Measurements from ENCODE around the gene SPTSSA. TPM values are rescaled to one million over a fixed set of nuclear protein-coding genes. Genes with fewer than 3 reads are reported as not detected.
"Not testable (repeated sequence)": the region's sequence is repeated elsewhere in the genome, so short reads cannot be mapped to it uniquely, and the experiment has no call there.

The SPTSSA gene
- total RNA-seq, 1 experiment from 2014 or later = 30.0 TPM

- no TSS peak for BruUV-seq (replicated peaks)
- H3K27ac Mint-ChIP-seq (ENCODE audit: unreplicated experiment) = no peak overlapping the region
- no peaks in the 10 kb centered on the region for H3K9me3 Mint-ChIP-seq (ENCODE audit: unreplicated experiment)
- no peaks in the 10 kb centered on the region for H3K36me3 ChIP-seq (ENCODE audit: control insufficient read depth, insufficient read depth, low read length)
- H3K36me3 Mint-ChIP-seq (ENCODE audit: insufficient read depth, unreplicated experiment) = no peaks in the 10 kb centered on the region
- no peak overlapping the region for H3K4me3 Mint-ChIP-seq (ENCODE audit: unreplicated experiment)
- intact Hi-C loops (cut with micrococcal nuclease; ENCODE audit: unreplicated experiment) = no loop called here
- no peaks in the 10 kb centered on the region for H3K4me1 Mint-ChIP-seq (ENCODE audit: low read depth, unreplicated experiment)
- TF ChIP-seq CTCF (IDR thresholded peaks at IDR 0.05; ENCODE audit: insufficient read depth in 1 of 2, low read depth in 1 of 2, low read length in 1 of 2, severe bottlenecking in 1 of 2, unreplicated experiment in 1 of 2) = no peak
- H3K4me3 ChIP-seq (ENCODE audit: low read depth, low read length) = no peak overlapping the region
- no peaks in the 10 kb centered on the region for H3K9me3 ChIP-seq
- no peaks in the 10 kb centered on the region for H3K27me3 Mint-ChIP-seq (ENCODE audit: insufficient read depth, unreplicated experiment)
- no peaks in the 10 kb centered on the region for H3K4me1 ChIP-seq
- DNase-seq = no peak
- no peaks in the 10 kb centered on the region for H3K27me3 ChIP-seq (replicated peaks; ENCODE audit: control insufficient read depth, insufficient read depth, low read length)
- CTCF ChIA-PET = no interaction called here
- POLR2A ChIA-PET = no interaction called here
These were observed 17.7 kb upstream of the SPTSSA start for GRCh38 chr14:34479694-34480093.

- Mint-ChIP-seq H3K27me3 (ENCODE audit: insufficient read depth, unreplicated experiment) (no peaks in the 10 kb centered on the region), H3K36me3 (ENCODE audit: insufficient read depth, unreplicated experiment) (no peaks in the 10 kb centered on the region), H3K4me3 (ENCODE audit: unreplicated experiment) (no peak overlapping the region), H3K9me3 (ENCODE audit: unreplicated experiment) (no peaks in the 10 kb centered on the region), H3K4me1 (ENCODE audit: low read depth, unreplicated experiment) (no peaks in the 10 kb centered on the region), H3K27ac (ENCODE audit: unreplicated experiment) (no peak overlapping the region)
- ChIA-PET POLR2A (no interaction called here), CTCF (no interaction called here)
- Histone ChIP-seq H3K4me3 (ENCODE audit: low read depth, low read length) (no peak overlapping the region), H3K36me3 (ENCODE audit: control insufficient read depth, insufficient read depth, low read length) (no peaks in the 10 kb centered on the region), H3K4me1 (no peaks in the 10 kb centered on the region), H3K27me3 (replicated peaks; ENCODE audit: control insufficient read depth, insufficient read depth, low read length) (no peaks in the 10 kb centered on the region), H3K9me3 (no peaks in the 10 kb centered on the region)
- intact Hi-C loops (cut with micrococcal nuclease; ENCODE audit: unreplicated experiment) = no loop called here
- TF ChIP-seq CTCF (IDR thresholded peaks at IDR 0.05; ENCODE audit: insufficient read depth in 1 of 2, low read depth in 1 of 2, low read length in 1 of 2, severe bottlenecking in 1 of 2, unreplicated experiment in 1 of 2) = no peak
- BruUV-seq (replicated peaks) = no TSS peak
- no peak for DNase-seq
These were observed 16.2 kb upstream of the SPTSSA start for GRCh38 chr14:34478261-34478660.

- H3K4me3 Mint-ChIP-seq (ENCODE audit: unreplicated experiment); BruUV-seq (replicated peaks); H3K36me3 Mint-ChIP-seq (ENCODE audit: insufficient read depth, unreplicated experiment); H3K27me3 Mint-ChIP-seq (ENCODE audit: insufficient read depth, unreplicated experiment); H3K9me3 ChIP-seq; H3K27ac Mint-ChIP-seq (ENCODE audit: unreplicated experiment); H3K9me3 Mint-ChIP-seq (ENCODE audit: unreplicated experiment); H3K27me3 ChIP-seq (replicated peaks; ENCODE audit: control insufficient read depth, insufficient read depth, low read length); H3K4me1 Mint-ChIP-seq (ENCODE audit: low read depth, unreplicated experiment); H3K4me1 ChIP-seq; DNase-seq; CTCF ChIA-PET; intact Hi-C loops (cut with micrococcal nuclease; ENCODE audit: unreplicated experiment); H3K4me3 ChIP-seq (ENCODE audit: low read depth, low read length); H3K36me3 ChIP-seq (ENCODE audit: control insufficient read depth, insufficient read depth, low read length); POLR2A ChIA-PET: not testable (repeated sequence)
These were observed 14.0 kb upstream of the SPTSSA start for GRCh38 chr14:34476036-34476435.

- Histone ChIP-seq H3K4me3 (ENCODE audit: low read depth, low read length) (no peak overlapping the region), H3K9me3 (no peaks in the 10 kb centered on the region), H3K4me1 (no peaks in the 10 kb centered on the region), H3K36me3 (ENCODE audit: control insufficient read depth, insufficient read depth, low read length) (no peaks in the 10 kb centered on the region), H3K27me3 (replicated peaks; ENCODE audit: control insufficient read depth, insufficient read depth, low read length) (no peaks in the 10 kb centered on the region)
- CTCF ChIA-PET = no interaction called here
- H3K9me3 Mint-ChIP-seq (ENCODE audit: unreplicated experiment) = no peaks in the 10 kb centered on the region
- intact Hi-C loops (cut with micrococcal nuclease; ENCODE audit: unreplicated experiment) = no loop called here
- H3K36me3 Mint-ChIP-seq (ENCODE audit: insufficient read depth, unreplicated experiment) = no peaks in the 10 kb centered on the region
- POLR2A ChIA-PET = no interaction called here
- H3K4me3 Mint-ChIP-seq (ENCODE audit: unreplicated experiment) = no peak overlapping the region
- H3K27me3 Mint-ChIP-seq (ENCODE audit: insufficient read depth, unreplicated experiment) = no peaks in the 10 kb centered on the region
- BruUV-seq (replicated peaks) = no TSS peak
- TF ChIP-seq CTCF (IDR thresholded peaks at IDR 0.05; ENCODE audit: insufficient read depth in 1 of 2, low read depth in 1 of 2, low read length in 1 of 2, severe bottlenecking in 1 of 2, unreplicated experiment in 1 of 2) = no peak
- no peak overlapping the region for H3K27ac Mint-ChIP-seq (ENCODE audit: unreplicated experiment)
- H3K4me1 Mint-ChIP-seq (ENCODE audit: low read depth, unreplicated experiment) = no peaks in the 10 kb centered on the region
- no peak for DNase-seq
These were observed 13.1 kb upstream of the SPTSSA start for GRCh38 chr14:34475163-34475562.

Measured in Caco-2 (cell line).